Activated CD8-positive, alpha-beta memory T cell treated with anti-CD3 and anti-CD28 coated beads for 1 hour (primary cell): ENCODE results near the gene OR13J1.

ENCODE experiments used
- DNase-seq, 2 donors: peaks; one replicate each; pipeline ENCODE4 v3.0.0-alpha.2; 2020; ENCODE audit warnings: low read depth in 1 of 2; ENCODE audit errors: extremely low read depth in 1 of 2

Gene OR13J1

GRCh38 chr9:35835216-35835632 is 35.0 kb downstream of the OR13J1 start:
- no peak for DNase-seq

GRCh38 chr9:35834260-35835215 is 35.7 kb downstream of the OR13J1 start:
- DNase-seq = no peak

GRCh38 chr9:35832814-35833213 is 37.4 kb downstream of the OR13J1 start:
- DNase-seq = no peak

GRCh38 chr9:35831040-35831439 is 39.2 kb downstream of the OR13J1 start:
- DNase-seq = no peak

GRCh38 chr9:35829764-35830096 is 40.5 kb downstream of the OR13J1 start:
- DNase-seq = no peak

- peak; percentile 80 to 95 for DNase-seq
These were observed 41.0 kb downstream of the OR13J1 start, which contains the start of gene TMEM8B for GRCh38 chr9:35829084-35829763. TSS of gene TMEM8B (plus strand) at chr9:35829228. CDS start at chr9:35829448, 220 bp downstream.

- DNase-seq = no peak
These were observed 41.5 kb downstream of the OR13J1 start, which contains the start of gene FAM221B for GRCh38 chr9:35828716-35829083. TSS of gene FAM221B (minus strand) at chr9:35828732. CDS start at chr9:35826161, 2,571 bp downstream.

GRCh38 chr9:35827486-35827885 is 42.7 kb downstream of the OR13J1 start:
- no peak for DNase-seq

GRCh38 chr9:35826071-35826701 is 44.0 kb downstream of the OR13J1 start:
- no peak for DNase-seq

GRCh38 chr9:35822926-35823325 is 47.3 kb downstream of the OR13J1 start:
- DNase-seq = no peak

- no peak for DNase-seq
These were observed 50.1 kb downstream of the OR13J1 start for GRCh38 chr9:35820076-35820475.
